ENCODE data around the gene EFHC1.

DNA sequence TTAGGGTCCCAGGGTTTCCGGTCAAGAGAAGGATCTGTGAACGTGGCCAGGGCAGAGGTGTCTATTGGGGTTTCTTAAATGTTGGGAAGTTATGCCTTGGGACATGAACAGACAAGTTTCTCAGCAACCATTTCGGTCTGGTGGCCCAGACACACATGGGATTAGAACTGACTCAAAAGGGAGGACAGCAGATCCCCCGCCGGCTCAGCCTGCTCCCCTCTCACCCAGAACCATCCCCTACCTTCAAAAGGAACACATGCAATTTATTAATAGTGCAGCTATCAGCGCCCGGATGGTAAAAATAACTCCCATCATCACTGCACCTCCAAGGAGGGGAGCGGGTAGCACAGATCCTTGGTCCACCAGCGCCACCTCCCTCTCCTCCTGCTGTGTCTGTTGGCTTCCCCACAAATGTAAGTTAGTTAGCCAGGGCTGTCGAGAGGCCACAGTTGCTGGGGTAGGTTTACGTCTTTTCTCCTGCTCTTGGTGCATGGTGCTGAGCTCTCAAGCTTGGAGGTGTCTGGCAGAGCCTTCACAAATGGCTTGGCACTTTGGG is 79.6 kb downstream of the EFHC1 start:
- no peak for TF ChIP-seq EZH2 (IDR thresholded peaks at IDR 0.05; ENCODE audit: borderline replicate concordance, low read length)
- TF ChIP-seq, protein P1, sequence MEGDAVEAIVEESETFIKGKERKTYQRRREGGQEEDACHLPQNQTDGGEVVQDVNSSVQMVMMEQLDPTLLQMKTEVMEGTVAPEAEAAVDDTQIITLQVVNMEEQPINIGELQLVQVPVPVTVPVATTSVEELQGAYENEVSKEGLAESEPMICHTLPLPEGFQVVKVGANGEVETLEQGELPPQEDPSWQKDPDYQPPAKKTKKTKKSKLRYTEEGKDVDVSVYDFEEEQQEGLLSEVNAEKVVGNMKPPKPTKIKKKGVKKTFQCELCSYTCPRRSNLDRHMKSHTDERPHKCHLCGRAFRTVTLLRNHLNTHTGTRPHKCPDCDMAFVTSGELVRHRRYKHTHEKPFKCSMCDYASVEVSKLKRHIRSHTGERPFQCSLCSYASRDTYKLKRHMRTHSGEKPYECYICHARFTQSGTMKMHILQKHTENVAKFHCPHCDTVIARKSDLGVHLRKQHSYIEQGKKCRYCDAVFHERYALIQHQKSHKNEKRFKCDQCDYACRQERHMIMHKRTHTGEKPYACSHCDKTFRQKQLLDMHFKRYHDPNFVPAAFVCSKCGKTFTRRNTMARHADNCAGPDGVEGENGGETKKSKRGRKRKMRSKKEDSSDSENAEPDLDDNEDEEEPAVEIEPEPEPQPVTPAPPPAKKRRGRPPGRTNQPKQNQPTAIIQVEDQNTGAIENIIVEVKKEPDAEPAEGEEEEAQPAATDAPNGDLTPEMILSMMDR (conservative IDR thresholded peaks at IDR 0.05 in 1 of 2, IDR thresholded peaks at IDR 0.05 in 1 of 2; ENCODE audit: extremely low read depth in 1 of 2, insufficient read depth in 1 of 2, low read depth in 1 of 2, low read length in 2 of 2) = no peak

All from mammary epithelial cell (primary cell).